ENCODE measurements around the gene PCBP1.
A peak's percentile ranks its signal among the peaks of the same experiment; 100 is the strongest.

Gene PCBP1

GRCh38 chr2:70087702-70088597 lies 673 bp downstream of the PCBP1 start:
- Histone ChIP-seq H3K9ac (ENCODE audit: insufficient read length, low read depth) (peak overlapping the region; percentile 99), H3K4me3 (ENCODE audit: insufficient read length, low read depth) (peak overlapping the region; percentile 91), H3K27me3 (ENCODE audit: insufficient read depth, insufficient read length) (no peaks in the 10 kb centered on the region), H3K9me3 (ENCODE audit: insufficient read depth, low read length) (no peaks in the 10 kb centered on the region), H3K4me1 (ENCODE audit: insufficient read depth, insufficient read length) (peaks cover 2% of the 10 kb centered on the region), H3K36me3 (ENCODE audit: insufficient read depth, insufficient read length, low read length) (peaks cover 33% of the 10 kb centered on the region)
- no peak for DNase-seq (ENCODE audit: low read depth, low spot score)
- TF ChIP-seq SUZ12 (IDR thresholded peaks at IDR 0.05; ENCODE audit: extremely low read depth, insufficient read depth, insufficient read length) (no peak), YY1 (IDR thresholded peaks at IDR 0.05; ENCODE audit: insufficient read depth, insufficient read length) (no peak), ZNF274 (IDR thresholded peaks at IDR 0.05; ENCODE audit: low read depth, low read length) (no peak)

GRCh38 chr2:70088598-70089219 lies 1.4 kb downstream of the PCBP1 start:
- no peaks in the 10 kb centered on the region for H3K4me1 ChIP-seq (ENCODE audit: insufficient read depth, insufficient read length)
- TF ChIP-seq YY1 (IDR thresholded peaks at IDR 0.05; ENCODE audit: insufficient read depth, insufficient read length) (no peak), SUZ12 (IDR thresholded peaks at IDR 0.05; ENCODE audit: extremely low read depth, insufficient read depth, insufficient read length) (no peak), ZNF274 (IDR thresholded peaks at IDR 0.05; ENCODE audit: low read depth, low read length) (no peak)
- H3K36me3 ChIP-seq (ENCODE audit: insufficient read depth, insufficient read length, low read length) = peaks cover 25% of the 10 kb centered on the region

GRCh38 chr2:70089220-70089982 lies 2.1 kb downstream of the PCBP1 start:
- DNase-seq (ENCODE audit: low read depth, low spot score) = no peak
- H3K36me3 ChIP-seq (ENCODE audit: insufficient read depth, insufficient read length, low read length) = peaks cover 19% of the 10 kb centered on the region
- TF ChIP-seq ZNF274 (IDR thresholded peaks at IDR 0.05; ENCODE audit: low read depth, low read length) (no peak), YY1 (IDR thresholded peaks at IDR 0.05; ENCODE audit: insufficient read depth, insufficient read length) (no peak), SUZ12 (IDR thresholded peaks at IDR 0.05; ENCODE audit: extremely low read depth, insufficient read depth, insufficient read length) (no peak)
- peak overlapping the region; percentile 71 for H3K9ac ChIP-seq (ENCODE audit: insufficient read length, low read depth)
- no peaks in the 10 kb centered on the region for H3K4me1 ChIP-seq (ENCODE audit: insufficient read depth, insufficient read length)
- peak overlapping the region; percentile 91 for H3K4me3 ChIP-seq (ENCODE audit: insufficient read length, low read depth)
- H3K27me3 ChIP-seq (ENCODE audit: insufficient read depth, insufficient read length) = no peaks in the 10 kb centered on the region
- no peaks in the 10 kb centered on the region for H3K9me3 ChIP-seq (ENCODE audit: insufficient read depth, low read length)

More at GRCh38 chr2:70088598-70089219, 1.4 kb downstream of the PCBP1 start:
- H3K9ac ChIP-seq (ENCODE audit: insufficient read length, low read depth) = peak overlapping the region; percentile 99
- no peaks in the 10 kb centered on the region for H3K27me3 ChIP-seq (ENCODE audit: insufficient read depth, insufficient read length)
- no peaks in the 10 kb centered on the region for H3K9me3 ChIP-seq (ENCODE audit: insufficient read depth, low read length)
- DNase-seq (ENCODE audit: low read depth, low spot score) = no peak
- peak overlapping the region; percentile 91 for H3K4me3 ChIP-seq (ENCODE audit: insufficient read length, low read depth)

GRCh38 chr2:70089983-70090525 lies 2.8 kb downstream of the PCBP1 start:
- H3K4me1 ChIP-seq (ENCODE audit: insufficient read depth, insufficient read length) = no peaks in the 10 kb centered on the region
- peaks cover 18% of the 10 kb centered on the region for H3K36me3 ChIP-seq (ENCODE audit: insufficient read depth, insufficient read length, low read length)
- no peaks in the 10 kb centered on the region for H3K9me3 ChIP-seq (ENCODE audit: insufficient read depth, low read length)
- TF ChIP-seq SUZ12 (IDR thresholded peaks at IDR 0.05; ENCODE audit: extremely low read depth, insufficient read depth, insufficient read length) (no peak), ZNF274 (IDR thresholded peaks at IDR 0.05; ENCODE audit: low read depth, low read length) (no peak), YY1 (IDR thresholded peaks at IDR 0.05; ENCODE audit: insufficient read depth, insufficient read length) (no peak)
- DNase-seq (ENCODE audit: low read depth, low spot score) = no peak
- no peak overlapping the region for H3K9ac ChIP-seq (ENCODE audit: insufficient read length, low read depth)
- H3K4me3 ChIP-seq (ENCODE audit: insufficient read length, low read depth) = no peak overlapping the region
- no peaks in the 10 kb centered on the region for H3K27me3 ChIP-seq (ENCODE audit: insufficient read depth, insufficient read length)

GRCh38 chr2:70090706-70091334 lies 3.5 kb downstream of the PCBP1 start:
- no peak for DNase-seq (ENCODE audit: low read depth, low spot score)
- Histone ChIP-seq H3K9me3 (ENCODE audit: insufficient read depth, low read length) (no peaks in the 10 kb centered on the region), H3K27me3 (ENCODE audit: insufficient read depth, insufficient read length) (no peaks in the 10 kb centered on the region), H3K4me3 (ENCODE audit: insufficient read length, low read depth) (no peak overlapping the region), H3K4me1 (ENCODE audit: insufficient read depth, insufficient read length) (no peaks in the 10 kb centered on the region), H3K36me3 (ENCODE audit: insufficient read depth, insufficient read length, low read length) (peaks cover 18% of the 10 kb centered on the region), H3K9ac (ENCODE audit: insufficient read length, low read depth) (no peak overlapping the region)
- no peak for TF ChIP-seq ZNF274 (IDR thresholded peaks at IDR 0.05; ENCODE audit: low read depth, low read length)
- TF ChIP-seq YY1 (IDR thresholded peaks at IDR 0.05; ENCODE audit: insufficient read depth, insufficient read length) = no peak
- no peak for TF ChIP-seq SUZ12 (IDR thresholded peaks at IDR 0.05; ENCODE audit: extremely low read depth, insufficient read depth, insufficient read length)

- DNase-seq (ENCODE audit: low read depth, low spot score) = no peak
- H3K9me3 ChIP-seq (ENCODE audit: insufficient read depth, low read length) = no peaks in the 10 kb centered on the region
- no peaks in the 10 kb centered on the region for H3K27me3 ChIP-seq (ENCODE audit: insufficient read depth, insufficient read length)
- TF ChIP-seq SUZ12 (IDR thresholded peaks at IDR 0.05; ENCODE audit: extremely low read depth, insufficient read depth, insufficient read length) (no peak), YY1 (IDR thresholded peaks at IDR 0.05; ENCODE audit: insufficient read depth, insufficient read length) (no peak), ZNF274 (IDR thresholded peaks at IDR 0.05; ENCODE audit: low read depth, low read length) (no peak)
- H3K4me1 ChIP-seq (ENCODE audit: insufficient read depth, insufficient read length) = no peaks in the 10 kb centered on the region
- H3K4me3 ChIP-seq (ENCODE audit: insufficient read length, low read depth) = no peak overlapping the region
- H3K36me3 ChIP-seq (ENCODE audit: insufficient read depth, insufficient read length, low read length) = peaks cover 18% of the 10 kb centered on the region
- H3K9ac ChIP-seq (ENCODE audit: insufficient read length, low read depth) = no peak overlapping the region
Measured at GRCh38 chr2:70091364-70091763, 4.1 kb downstream of the PCBP1 start.

Data from NT2/D1 (cell line).